Lung (tissue), 12 donors: ENCODE data around the gene NSF. TPM values are rescaled to one million over a fixed set of nuclear protein-coding genes. Genes with fewer than 3 reads are reported as not detected.

Source experiments
- ATAC-seq: fragments of 200-7000 bp; cut with Tn5 transposase; one replicate; pipeline ENCODE4 v1.9.1; 2020; ENCODE audit warnings: moderate number of reproducible peaks; ENCODE audit not compliant: insufficient read depth, low FRiP score
- DNase-seq, 3 donors: peaks; one replicate each; pipeline ENCODE4 v3.0.0-alpha.2; 2013 to 2017
- H3K27ac ChIP-seq, 2 donors: one replicate each; pipeline ENCODE4 v1.5.1; 2013; ENCODE audit warnings: mild to moderate bottlenecking in 2 of 2, moderate library complexity in 2 of 2, control low read depth in 1 of 2, inconsistent platforms in 1 of 2, low read depth in 1 of 2, low read length in 1 of 2
- H3K27me3 ChIP-seq, 3 donors: one replicate each; pipeline ENCODE4 v1.5.1; 2013; ENCODE audit warnings: low read length in 2 of 3; ENCODE audit not compliant: control insufficient read depth in 3 of 3, insufficient read depth in 3 of 3
- H3K36me3 ChIP-seq, 4 donors: one replicate each; pipeline ENCODE4 v1.5.1; 2013; ENCODE audit warnings: low read length in 4 of 4, mild to moderate bottlenecking in 1 of 4, moderate library complexity in 1 of 4; ENCODE audit not compliant: control insufficient read depth in 4 of 4, insufficient read depth in 4 of 4
- H3K4me1 ChIP-seq, 5 donors: one replicate each; pipeline ENCODE4 v1.5.1; 2013; ENCODE audit warnings: low read length in 5 of 5, mild to moderate bottlenecking in 2 of 5, moderate library complexity in 1 of 5; ENCODE audit not compliant: control insufficient read depth in 5 of 5, insufficient read depth in 5 of 5
- H3K4me3 ChIP-seq: one replicate; pipeline ENCODE4 v1.5.1; 2013; ENCODE audit warnings: mild to moderate bottlenecking, control low read depth, moderate library complexity
- H3K9ac ChIP-seq, 2 donors: one replicate each; pipeline ENCODE4 v1.5.1; 2013; ENCODE audit warnings: low read length in 2 of 2, control low read depth in 1 of 2; ENCODE audit not compliant: insufficient read depth in 1 of 2
- H3K9me3 ChIP-seq, 4 donors: one replicate each; pipeline ENCODE4 v1.5.1; 2013; ENCODE audit warnings: low read length in 3 of 4, mild to moderate bottlenecking in 1 of 4, moderate library complexity in 1 of 4; ENCODE audit not compliant: control insufficient read depth in 4 of 4, insufficient read depth in 3 of 4
- WGBS, 2 donors: extraction: QIAGEN DNeasy Blood & Tissue Kit; methylation state at CpG; one replicate each; pipeline ENCODE4 v1.1.7; 2013; 5-methylcytosine and 5-hydroxymethylcytosine counted together
- polyA plus RNA-seq, 2 donors: library from polyadenylated mRNA; stranded (reverse); fragments of 200-250 nt; gene quantifications; one replicate each; pipeline ENCODE4 v1.2.1, GENCODE V29; 2013
- total RNA-seq, 2 donors: library from RNA; depleted of rRNA in 1 of 2; stranded (reverse); fragments of >200 nt in 1 of 2; gene quantifications; one replicate each; pipeline ENCODE4 v1.2.1, GENCODE V29; 2014 to 2021
- TF ChIP-seq, protein P1 (sequence below): IDR thresholded peaks from 2 replicates; pipeline ENCODE4 v1.5.1; 2012; ENCODE audit warnings: mild to moderate bottlenecking; ENCODE audit errors: control extremely low read depth, extremely low read depth
- donor health status: control.
- donor health status: control.
- donor health status: Bipolar disorder and iron deficiency.
- donor health status: healthy.
- donor health status: DM: yes; HTN: yes; CAD: no.

NSF gene
- total and polyA plus RNA-seq, 4 donors = 7.3 to 41.9 (median 27.0) TPM

DNA sequence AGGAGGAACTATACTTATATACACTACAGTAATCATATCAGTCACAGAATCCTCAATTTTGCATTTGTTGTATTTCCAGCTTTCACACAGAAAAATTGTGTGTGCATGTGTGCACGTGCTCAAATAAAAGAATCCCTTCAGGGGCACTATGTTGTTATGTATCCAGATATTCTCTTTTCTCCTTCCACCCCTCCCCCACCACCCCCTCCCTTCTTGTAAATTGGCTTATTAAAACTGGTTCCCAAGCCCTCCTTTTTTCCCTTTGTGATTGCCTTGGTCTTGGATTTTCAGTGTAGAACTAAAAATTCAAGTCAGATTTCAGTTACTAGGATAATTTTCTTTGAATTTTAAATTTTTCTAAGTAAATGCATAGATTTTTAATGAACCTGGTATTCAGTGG lies 141.7 kb downstream of the NSF start:
- Histone ChIP-seq H3K9me3 (no peaks in the 10 kb centered on the region), H3K36me3 (peaks cover 0 to 5% (median 3%) of the 10 kb centered on the region in 4 donors), H3K4me3 (no peak overlapping the region), H3K27ac (no peak overlapping the region), H3K4me1 (no peaks in the 10 kb centered on the region), H3K27me3 (no peaks in the 10 kb centered on the region), H3K9ac (no peak overlapping the region)
- 89 to 93% methylated on average over 1 of the region's 1 CpG for WGBS, 2 donors
- TF ChIP-seq, protein P1, sequence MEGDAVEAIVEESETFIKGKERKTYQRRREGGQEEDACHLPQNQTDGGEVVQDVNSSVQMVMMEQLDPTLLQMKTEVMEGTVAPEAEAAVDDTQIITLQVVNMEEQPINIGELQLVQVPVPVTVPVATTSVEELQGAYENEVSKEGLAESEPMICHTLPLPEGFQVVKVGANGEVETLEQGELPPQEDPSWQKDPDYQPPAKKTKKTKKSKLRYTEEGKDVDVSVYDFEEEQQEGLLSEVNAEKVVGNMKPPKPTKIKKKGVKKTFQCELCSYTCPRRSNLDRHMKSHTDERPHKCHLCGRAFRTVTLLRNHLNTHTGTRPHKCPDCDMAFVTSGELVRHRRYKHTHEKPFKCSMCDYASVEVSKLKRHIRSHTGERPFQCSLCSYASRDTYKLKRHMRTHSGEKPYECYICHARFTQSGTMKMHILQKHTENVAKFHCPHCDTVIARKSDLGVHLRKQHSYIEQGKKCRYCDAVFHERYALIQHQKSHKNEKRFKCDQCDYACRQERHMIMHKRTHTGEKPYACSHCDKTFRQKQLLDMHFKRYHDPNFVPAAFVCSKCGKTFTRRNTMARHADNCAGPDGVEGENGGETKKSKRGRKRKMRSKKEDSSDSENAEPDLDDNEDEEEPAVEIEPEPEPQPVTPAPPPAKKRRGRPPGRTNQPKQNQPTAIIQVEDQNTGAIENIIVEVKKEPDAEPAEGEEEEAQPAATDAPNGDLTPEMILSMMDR = no peak
- no peak for DNase-seq
- no peak for ATAC-seq

DNA sequence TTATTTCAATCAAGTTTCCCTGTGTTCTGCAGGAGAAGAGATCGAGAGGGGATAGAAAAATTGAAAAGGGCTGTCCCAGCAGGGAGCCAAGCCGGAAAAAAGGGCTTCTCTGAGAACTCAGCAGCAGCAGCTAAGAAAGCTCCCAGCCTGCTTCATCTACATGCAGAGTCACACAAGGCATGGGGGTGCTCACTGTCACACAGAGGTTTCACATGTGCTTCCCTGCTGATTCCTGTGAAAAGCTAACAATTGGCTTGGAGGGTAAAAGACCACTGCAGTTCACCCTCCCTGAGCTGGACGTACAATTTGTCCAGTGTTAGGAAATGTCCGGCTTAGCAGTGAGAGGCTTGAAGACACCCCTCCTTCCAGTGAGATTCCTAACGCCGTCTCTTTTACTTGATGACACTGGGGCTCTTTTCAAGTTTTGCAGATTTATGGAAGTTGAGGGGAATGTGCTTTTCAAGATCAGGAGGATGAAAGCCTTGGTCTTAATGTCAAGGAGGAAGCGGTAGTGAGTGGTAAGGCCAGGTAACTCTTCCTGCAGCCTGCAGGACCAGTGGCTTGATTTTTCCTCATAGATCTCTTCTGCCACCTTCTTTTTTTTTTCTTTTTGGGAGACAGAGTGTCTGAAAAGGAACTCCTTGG lies 142.4 kb downstream of the NSF start:
- WGBS, 2 donors = 83 to 91% methylated on average over 7 of the region's 7 CpGs
- H3K36me3 ChIP-seq = peaks cover 0 to 5% (median 2%) of the 10 kb centered on the region in 4 donors
- ATAC-seq (no peak), DNase-seq (no peak)
- no peak overlapping the region for H3K27ac ChIP-seq
- no peaks in the 10 kb centered on the region for H3K4me1 ChIP-seq
- no peaks in the 10 kb centered on the region for H3K27me3 ChIP-seq
- no peak overlapping the region for H3K9ac ChIP-seq
- H3K9me3 ChIP-seq = no peaks in the 10 kb centered on the region
- TF ChIP-seq, protein P1 = no peak
- no peak overlapping the region for H3K4me3 ChIP-seq

DNA sequence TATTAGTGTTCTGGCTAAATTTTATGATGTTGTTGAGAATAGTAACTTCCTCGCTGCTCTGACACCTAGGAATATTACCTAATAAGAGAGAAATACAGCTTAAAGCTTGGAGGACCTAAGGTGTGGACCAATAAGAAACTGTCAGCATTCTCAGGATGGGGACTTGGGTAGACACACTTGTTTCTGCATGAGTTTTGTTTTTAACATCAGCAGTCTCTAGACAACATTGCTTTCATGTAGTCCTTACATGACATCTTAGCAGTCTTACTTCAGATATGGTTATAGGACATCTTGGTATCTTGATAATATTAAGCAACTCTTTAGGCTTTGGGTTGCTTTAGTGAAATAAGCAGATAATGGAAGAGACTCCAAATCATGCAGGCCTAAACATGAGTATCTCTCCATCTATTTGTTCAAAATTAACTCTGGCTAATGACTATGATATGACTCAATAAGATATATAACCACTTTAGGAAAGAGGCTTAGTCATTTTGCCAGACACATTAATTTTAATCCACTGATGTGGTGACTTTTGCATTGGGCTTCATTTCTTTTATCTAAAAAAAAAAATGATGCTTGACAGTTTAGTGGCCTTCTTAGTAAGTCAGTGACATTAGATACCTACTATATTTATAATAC lies 143.5 kb downstream of the NSF start:
- WGBS, 2 donors = 97 to 100% methylated on average over 1 of the region's 1 CpG
- ATAC-seq (no peak), DNase-seq (no peak)
- H3K9ac ChIP-seq = no peak overlapping the region
- TF ChIP-seq, protein P1 = no peak
- H3K27me3 ChIP-seq = no peaks in the 10 kb centered on the region
- H3K36me3 ChIP-seq = peaks cover 2 to 5% (median 3%) of the 10 kb centered on the region in 4 donors
- H3K4me3 ChIP-seq = no peak overlapping the region
- H3K9me3 ChIP-seq = no peaks in the 10 kb centered on the region
- no peak overlapping the region for H3K27ac ChIP-seq
- H3K4me1 ChIP-seq = no peaks in the 10 kb centered on the region
